GM18498 (cell line): Measurements from ENCODE around the gene NKAIN2.
"Not testable (repeated sequence)": the region's sequence is repeated elsewhere in the genome, so short reads cannot be mapped to it uniquely, and the experiment has no call there.

Source experiments
- ATAC-seq: cut with Tn5 transposase; IDR thresholded peaks from one replicate; pipeline ENCODE4 v1.9.1; 2021; ENCODE audit warnings: mild to moderate bottlenecking, moderate library complexity; ENCODE audit not compliant: unreplicated experiment

Gene NKAIN2

DNA sequence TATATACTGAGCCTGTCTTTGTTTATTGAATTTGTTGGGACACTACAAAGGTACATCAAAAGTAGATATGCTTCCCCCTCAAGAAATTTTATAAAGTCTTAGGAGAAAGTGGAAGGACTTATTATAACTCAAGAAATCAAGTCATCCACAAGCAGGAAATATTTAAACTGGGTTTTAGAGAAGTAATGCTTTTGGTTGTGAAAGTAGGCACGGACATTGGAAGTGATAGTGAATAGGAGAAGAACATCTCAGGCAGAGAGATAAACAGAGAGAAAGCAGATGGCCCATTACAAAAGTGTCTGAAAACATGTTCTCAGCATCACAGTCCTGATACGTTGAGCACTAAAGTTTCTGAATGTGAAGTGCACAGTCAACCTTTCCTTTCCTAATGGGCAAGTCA lies 742.9 kb downstream of the NKAIN2 start:
- ATAC-seq, result no peak

DNA sequence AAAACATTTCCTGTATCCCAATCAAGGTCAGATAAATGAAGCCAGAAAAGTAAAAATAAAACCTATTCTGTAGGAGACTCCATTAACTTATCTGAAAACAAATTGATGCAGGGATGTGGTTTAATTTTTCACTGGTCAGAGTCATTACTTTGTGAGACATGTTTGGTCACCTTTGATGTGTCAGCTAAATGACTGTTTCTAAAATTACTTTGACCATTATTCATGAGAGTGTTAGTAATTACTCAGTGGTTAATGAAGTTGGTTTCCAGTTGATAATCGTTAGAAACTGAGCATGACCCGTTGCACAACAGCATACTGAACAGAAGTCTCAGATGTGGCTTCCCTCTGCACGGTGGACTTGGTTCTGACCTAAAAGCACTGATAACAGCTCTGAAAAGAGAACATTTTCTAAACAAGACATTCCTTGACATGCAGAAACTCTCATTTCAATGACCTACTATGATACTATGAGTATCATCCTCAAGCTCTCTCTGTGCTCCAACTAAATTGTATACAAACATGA lies 748.1 kb downstream of the NKAIN2 start:
- no peak for ATAC-seq

DNA sequence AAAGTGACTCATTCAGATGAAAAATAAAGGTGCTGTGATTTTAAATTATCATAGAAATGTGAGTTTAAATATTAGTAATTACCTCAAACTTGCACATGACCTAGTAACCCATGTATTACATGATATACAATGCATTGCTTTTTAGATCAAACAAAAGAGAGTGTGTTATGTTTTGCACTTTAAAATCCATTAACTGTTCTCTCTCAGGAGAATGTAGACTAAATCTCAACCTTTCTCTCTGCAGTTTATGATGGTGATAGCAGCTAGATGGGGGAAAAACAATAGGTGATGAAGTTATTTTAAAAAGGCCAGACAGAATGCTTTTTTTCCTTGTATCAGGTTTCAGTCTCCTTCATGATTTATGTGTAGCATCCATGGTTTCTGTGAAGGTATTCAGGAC lies 754.2 kb downstream of the NKAIN2 start:
- ATAC-seq, result no peak

DNA sequence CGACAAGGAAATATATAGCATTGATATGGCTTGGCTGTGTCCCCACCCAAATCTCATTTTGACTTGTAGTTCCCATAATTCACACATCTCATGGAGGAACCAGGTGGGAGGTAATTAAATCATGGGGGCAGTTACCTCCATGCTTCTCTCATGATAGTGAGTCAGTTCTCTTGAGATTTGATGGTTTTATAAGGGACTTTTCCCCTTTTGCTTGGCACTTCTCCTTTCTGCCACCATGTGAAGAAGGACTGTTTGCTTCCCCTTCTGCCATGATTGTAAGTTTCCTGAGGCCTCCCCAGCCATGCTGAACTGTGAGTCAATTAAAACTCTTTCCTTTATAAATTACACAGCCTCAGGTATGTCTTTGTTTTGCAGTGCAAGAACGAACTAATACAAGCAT lies 756.4 kb downstream of the NKAIN2 start:
- not testable (repeated sequence) for ATAC-seq

DNA sequence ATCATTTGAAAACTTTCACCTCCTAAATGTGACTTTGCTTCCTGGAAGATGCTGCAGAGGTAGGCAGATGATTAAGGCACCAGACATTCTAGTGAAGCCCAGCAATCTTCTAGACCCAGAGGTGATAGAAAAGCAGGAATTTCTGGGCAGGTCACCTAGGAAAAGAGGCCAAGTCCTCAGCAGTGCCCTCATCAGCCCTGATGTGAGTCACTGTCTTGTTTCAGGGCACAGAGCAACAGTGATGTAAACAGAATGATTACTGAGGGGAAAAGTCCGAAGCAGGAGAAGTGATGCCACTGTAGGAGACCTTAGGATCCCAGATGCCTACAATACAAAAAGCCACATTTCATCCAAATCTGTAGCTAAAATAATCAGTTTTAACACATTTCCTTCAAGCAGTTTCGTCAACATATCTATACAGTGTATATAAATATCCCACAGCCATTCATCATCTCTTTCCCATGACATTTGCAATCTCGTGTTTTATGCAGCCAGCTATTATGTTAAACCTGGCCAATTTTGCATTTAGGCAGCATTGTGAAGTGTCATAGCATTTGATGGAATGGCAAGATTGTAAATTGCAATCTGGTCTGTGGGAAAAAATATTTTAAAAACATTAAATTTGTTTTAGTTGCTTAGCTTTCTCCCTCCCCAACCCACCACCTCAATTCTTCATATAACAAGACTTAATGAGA lies 757.4 kb downstream of the NKAIN2 start:
- no peak for ATAC-seq

DNA sequence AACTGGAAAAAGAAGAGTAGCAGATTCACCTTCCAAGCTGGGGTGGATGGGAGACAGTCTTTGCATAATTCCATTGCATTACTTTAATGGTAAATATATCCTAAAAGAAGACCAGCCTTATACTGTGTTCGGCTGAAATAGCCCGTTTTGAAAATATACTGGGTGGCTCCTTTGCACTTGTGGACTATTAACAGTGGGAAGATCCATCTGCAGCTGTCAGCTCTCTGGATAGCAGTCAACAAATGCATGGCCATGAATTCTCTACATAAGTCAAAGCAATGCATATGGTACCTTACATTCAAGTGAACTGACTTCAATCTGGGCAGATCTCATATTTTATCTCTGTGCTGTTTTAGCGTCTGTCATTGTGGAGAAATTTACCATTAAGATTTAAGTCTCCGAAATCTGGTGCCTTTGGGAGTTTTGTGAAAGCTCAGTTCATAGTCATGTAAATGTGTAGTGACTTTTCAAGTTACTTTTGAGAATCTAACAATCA lies 758.0 kb downstream of the NKAIN2 start:
- ATAC-seq, result no peak

DNA sequence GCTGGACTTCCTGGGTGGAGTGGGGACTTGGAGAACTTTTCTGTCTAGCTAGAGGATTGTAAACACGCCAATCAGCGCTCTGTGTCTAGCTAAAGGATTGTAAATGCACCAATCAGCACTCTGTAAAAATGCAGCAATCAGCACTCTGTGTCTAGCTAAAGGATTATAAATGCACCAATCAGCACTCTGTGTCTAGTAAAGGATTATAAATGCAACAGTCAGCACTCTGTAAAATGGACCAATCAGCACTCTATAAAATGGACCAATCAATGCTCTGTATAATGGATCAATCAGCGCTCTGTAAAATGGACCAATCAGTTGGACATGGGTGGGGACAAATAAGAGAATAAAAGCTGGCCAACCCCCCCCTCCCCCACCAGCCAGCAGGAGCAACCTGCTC lies 760.5 kb downstream of the NKAIN2 start:
- not testable (repeated sequence) for ATAC-seq

DNA sequence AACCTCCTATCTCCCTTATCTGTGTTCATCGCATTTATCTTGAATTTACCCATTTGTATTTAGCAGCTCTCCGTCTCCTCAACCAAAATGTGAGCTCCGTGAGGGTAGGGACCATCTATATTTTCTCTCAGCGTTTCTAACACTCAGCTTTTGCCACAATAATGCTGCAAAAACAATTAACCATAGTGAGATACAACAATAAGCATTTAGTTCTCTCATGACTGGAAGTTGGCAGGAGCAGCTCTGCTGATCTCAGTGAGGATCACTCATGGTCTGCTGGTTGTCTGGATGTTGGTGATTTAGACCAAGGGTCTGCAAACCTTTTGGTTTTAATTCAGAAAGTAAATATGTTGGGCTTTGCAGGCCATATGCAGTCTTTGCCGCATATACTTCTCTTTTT lies 763.7 kb downstream of the NKAIN2 start:
- ATAC-seq, result no peak

DNA sequence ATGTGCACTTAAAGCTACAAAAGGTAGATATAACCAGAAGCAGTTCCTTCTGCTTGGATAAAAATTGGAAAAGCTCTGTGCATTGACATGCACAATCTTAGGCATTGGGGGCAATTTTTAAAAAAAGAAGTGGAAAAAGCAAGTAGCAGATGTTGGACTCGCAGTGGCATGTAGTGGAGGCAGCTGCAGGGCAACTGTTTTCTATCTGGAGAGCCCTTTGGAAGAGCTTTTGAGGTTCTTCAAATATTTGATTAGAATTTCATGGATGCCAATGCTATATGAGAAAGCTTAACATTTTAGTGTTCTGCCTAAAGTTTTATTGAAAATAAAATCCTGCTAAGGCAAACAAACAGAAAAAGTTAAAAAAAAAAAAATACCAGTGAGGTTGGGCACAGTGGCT lies 770.3 kb downstream of the NKAIN2 start:
- ATAC-seq, result no peak

DNA sequence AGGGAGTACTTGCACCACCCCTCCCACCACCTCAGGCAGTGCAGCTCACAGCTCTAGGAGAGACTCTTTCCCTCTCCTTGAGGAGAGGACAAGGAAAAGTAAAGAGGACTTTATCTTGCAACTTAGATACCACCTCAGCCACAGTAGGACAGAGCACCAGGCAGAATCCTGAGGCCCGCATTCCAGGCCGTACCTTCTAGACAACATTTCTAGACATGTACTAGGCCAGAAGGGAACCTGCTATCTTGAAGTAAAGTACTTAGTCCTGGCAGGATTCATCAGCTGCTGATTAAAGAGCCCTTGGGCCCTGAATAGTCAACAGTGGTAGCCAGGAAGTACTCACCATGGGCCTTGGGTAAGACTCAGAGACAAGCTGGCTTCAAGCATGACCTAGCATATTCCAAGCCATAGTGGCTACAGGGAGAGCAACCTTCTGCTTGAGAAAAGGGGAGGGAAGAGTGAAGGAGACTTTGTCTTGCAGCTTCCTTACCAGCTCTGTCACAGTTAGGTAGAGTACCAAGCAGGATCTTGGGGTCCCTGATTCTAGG lies 774.1 kb downstream of the NKAIN2 start:
- no peak for ATAC-seq

DNA sequence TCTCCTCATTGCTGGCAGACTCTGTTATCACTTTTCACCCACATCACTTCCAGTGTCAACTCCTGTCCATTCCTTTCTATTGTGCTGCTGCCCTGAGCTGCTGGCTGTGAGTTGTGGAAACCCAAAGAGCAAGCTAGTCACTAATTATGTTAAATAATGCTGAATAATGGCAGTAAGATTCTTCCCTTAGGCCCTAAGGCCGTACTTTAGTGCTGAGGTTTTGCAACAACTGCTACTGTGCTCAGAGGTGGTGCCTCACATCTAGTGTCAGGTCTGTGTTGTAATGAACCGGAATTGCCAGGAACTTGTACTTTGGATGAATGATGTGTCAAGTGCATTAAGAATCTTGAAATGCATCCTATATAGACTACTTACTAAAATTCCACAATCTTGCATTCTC lies 786.3 kb downstream of the NKAIN2 start:
- ATAC-seq, result no peak

DNA sequence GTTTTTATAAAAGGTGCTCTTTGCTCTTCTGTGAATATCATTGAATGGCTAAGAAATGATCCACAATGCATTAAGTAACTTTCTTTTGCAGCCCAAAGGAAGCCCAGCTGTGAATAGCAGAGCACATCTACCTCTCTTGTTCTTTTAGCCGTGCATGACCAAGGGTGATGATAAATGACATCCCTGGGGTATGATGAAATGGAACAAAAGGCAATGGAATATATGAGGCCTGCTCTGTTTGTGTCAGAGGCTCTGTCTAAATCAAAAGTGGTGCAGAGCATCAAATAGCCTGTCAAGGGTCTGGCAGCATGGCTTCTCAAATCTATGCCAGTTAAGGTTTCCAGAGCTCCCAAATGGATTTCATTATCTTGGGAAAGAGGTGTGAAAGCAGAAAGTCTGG lies 796.0 kb downstream of the NKAIN2 start:
- no peak for ATAC-seq

DNA sequence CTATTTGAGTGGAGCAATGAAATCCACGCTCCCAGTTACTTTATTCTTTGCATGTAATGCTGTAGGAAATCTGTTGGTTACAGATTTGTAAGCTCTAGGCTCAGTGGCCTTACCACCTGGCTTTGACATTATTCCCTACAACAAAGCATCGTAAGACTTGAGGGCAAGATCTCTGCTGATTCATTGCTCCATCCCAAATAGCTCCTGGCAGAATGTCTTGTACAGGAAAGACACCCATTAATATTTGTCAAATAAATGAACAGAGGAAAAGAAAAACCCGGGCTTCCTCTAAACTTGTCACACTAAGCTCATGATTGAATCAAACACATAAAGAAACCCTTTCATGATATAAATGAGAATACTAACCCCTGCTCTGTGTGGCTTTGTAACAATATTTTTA lies 801.1 kb downstream of the NKAIN2 start:
- no peak for ATAC-seq

DNA sequence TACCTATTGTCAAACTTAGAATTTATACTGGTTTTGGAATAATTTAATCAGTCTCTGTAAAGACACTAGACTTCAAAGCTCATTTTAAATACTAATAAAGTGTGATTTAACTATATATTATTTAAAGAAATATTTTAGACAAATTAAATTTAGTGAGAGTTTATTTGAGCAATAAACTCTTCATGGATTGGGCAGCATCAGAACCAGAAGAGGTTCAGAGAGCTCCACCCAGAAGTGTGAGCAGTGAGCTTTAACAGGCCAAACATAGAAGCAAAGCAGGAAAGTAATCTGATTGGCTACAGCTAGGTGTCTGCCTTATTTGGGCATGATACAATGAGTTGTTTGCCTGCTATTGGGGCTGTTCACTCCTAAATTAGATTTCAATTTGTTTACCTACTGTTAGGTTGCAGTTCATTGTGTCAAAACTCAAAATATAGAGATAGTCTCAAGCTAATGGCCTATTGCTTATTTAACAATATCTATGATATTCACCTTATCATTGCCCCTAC lies 803.5 kb downstream of the NKAIN2 start:
- ATAC-seq, result no peak

DNA sequence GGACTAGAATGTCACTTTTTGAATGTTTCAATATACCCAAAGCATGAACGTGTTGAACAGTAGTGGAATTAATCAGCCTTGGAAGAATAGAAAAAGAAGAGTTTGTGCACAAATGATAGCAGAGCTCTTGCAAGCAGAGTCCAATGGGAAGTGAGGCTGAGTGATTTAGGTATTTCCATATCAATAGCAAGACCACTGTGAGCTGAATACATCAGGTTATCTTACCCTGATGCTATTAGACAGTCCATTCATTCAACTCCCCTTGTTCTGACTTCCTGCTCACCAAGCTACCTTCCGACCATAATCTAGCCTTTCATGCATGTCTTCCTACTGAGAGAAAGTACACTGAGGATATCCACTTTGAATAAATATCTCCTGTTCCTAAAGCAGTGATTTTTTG lies 809.4 kb downstream of the NKAIN2 start:
- no peak for ATAC-seq

DNA sequence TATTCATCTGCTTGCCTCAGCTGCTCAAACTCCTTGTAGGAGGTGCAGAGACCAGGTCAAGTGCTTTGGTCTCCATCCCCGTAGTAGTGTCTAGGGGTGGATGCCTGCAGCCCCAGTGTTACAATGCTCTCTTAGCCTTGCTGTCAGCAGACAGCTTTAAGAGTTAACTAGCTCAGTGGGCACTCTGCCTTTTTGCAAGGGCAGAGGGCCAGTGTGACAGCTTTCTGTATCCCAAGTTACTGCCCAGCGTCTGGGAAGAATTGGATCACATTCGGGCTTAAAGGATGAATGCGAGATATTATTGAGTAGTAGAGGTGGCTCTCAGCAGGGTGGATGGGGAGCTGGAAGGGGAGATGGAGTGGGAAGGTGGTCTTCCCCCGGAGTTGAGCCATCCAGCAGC lies 818.7 kb downstream of the NKAIN2 start:
- no peak for ATAC-seq

DNA sequence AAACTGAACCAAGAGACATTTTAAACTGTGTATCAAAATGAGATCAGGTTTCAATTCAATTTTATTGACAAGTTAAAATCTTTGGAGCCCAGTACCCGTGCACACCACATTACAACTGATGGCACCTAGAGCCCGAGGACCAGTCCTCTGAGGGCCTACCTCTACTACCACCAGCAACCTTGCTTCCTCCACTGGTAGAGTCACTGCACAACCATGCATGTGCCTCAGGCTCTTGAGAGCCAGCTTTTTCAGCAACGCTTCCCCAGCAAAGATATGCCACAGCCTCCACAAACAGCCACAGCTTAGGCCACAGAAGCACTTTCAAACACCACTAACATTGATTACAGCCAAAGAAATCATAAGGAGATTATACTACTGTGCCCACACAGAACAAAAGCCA lies 830.0 kb downstream of the NKAIN2 start:
- ATAC-seq, result no peak

DNA sequence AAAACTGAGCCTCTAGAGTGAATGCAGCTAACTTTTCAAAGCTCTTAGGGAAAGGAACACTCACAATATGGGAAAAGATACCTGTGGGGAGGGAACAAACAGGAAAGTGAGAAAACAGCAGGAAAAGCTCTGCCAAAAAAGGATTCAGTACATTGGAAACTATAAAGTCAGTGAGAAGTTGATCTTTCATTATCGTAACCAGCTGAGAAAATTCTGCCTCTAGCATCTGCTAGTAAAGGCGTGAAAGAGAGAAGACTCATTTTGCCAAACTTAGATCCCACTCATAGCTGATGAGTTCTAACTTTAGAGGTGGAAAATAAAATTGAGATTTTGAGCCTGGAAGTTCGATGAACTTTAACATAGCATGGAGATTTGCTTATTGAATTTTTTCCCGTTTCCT lies 836.8 kb downstream of the NKAIN2 start:
- ATAC-seq, result no peak

DNA sequence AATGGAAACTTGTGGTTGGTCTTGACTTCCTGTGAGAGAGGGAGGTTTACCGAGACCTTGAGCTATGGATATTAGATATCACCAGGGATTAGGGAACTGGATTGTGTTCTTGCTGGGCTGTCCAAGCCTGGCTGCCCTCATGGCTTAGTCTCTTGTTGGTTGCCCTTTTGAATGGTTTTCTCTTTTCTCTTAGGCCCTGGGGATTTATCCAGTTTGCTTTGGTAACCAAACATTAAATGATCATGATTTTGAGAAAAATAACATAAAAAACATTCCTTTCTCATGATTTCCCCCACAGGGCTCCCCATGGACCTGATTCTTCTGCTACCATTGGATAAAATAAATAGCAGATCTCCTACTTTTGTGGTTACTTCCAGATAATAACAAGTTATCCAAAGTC lies 852.2 kb downstream of the NKAIN2 start:
- ATAC-seq, result no peak

DNA sequence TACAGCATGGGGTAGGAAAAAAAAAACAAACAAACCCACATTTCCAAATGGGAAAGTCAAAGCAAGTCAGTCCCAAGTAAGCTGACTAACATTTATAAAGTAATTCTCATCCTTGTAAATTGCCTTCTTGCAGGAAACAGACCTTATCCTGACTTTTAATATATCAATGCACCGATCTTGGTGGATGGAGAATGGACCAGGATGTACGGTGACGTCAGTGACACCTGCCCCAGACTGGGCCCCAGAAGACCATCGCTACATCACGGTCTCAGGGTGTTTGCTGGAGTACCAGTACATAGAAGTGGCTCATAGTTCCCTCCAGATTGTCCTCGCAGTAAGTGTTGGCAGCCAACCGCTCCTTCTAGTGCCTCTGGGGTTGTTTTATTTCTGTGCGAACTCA lies 854.4 kb downstream of the NKAIN2 start:
- no peak for ATAC-seq

DNA sequence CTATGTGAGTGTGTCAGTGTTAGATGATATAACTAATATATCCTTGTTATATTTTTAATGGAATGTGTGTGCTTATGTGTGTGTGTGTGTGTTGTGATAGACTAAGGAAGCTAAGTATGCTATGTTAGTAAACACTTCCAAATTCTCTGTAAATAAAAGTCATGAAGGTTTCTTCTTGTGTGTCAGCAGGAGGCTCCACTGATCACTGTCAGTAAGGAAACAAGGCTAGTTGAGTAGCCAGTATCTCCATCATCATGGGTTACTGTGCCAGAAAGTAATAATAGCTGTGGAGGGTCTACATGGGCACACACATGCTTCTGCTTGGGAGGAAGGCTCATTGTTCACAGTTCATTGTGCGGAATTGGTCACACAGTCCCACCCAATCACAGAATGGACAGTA lies 855.8 kb downstream of the NKAIN2 start:
- ATAC-seq, result no peak

DNA sequence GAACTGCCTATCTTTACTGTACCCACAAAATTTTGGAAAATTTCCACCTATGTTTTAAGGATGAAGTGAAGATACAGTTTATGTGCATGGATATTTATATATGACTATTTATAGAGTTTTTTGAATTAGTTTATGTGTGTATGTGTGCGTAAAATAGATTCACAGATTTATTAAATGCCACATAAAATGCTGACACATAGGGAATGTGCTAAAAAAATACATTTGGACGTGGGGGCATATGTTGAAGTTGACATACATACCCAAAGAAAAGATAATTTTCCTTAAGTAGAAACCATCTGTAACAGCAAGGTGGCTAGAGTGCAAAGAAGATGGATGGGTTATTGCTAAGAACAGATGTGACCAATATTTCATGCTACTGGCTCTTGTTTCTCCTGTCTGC lies 856.5 kb downstream of the NKAIN2 start:
- ATAC-seq, result no peak
